Cortex of kidney (tissue), 1 donor: ENCODE measurements around the gene MBOAT1.

Source experiments
- DNase-seq: peaks from one replicate; lab custom pipeline; 2025; lab: John Stamatoyannopoulos, UW

MBOAT1 gene

GRCh38 chr6:20234136-20234535 is 21.9 kb upstream of the MBOAT1 start:
- no peak for DNase-seq

GRCh38 chr6:20233007-20233730 is 20.9 kb upstream of the MBOAT1 start:
- DNase-seq, result no peak

- DNase-seq, result no peak
Measured at GRCh38 chr6:20232188-20232587, 19.9 kb upstream of the MBOAT1 start.

GRCh38 chr6:20230401-20231119 is 18.3 kb upstream of the MBOAT1 start:
- DNase-seq, result no peak

- DNase-seq, result no peak
Measured at GRCh38 chr6:20229881-20230280, 17.6 kb upstream of the MBOAT1 start.

- DNase-seq, result no peak
Measured at GRCh38 chr6:20227350-20227749, 15.1 kb upstream of the MBOAT1 start.

GRCh38 chr6:20223141-20223540 is 10.9 kb upstream of the MBOAT1 start:
- no peak for DNase-seq

GRCh38 chr6:20221421-20221820 is 9.2 kb upstream of the MBOAT1 start:
- DNase-seq, result no peak

GRCh38 chr6:20220359-20220758 is 8.1 kb upstream of the MBOAT1 start:
- DNase-seq, result no peak

GRCh38 chr6:20217891-20218290 is 5.6 kb upstream of the MBOAT1 start:
- DNase-seq, result no peak

GRCh38 chr6:20217324-20217855 is 5.1 kb upstream of the MBOAT1 start:
- no peak for DNase-seq

- no peak for DNase-seq
Measured at GRCh38 chr6:20215310-20215709, 3.0 kb upstream of the MBOAT1 start.

GRCh38 chr6:20213271-20213798 is 1.1 kb upstream of the MBOAT1 start:
- no peak for DNase-seq

- DNase-seq, result no peak
Measured at GRCh38 chr6:20211941-20212391, 303 bp downstream of the MBOAT1 start.

GRCh38 chr6:20211037-20211940 is 980 bp downstream of the MBOAT1 start:
- DNase-seq, result no peak

GRCh38 chr6:20210158-20210557 is 2.1 kb downstream of the MBOAT1 start:
- no peak for DNase-seq

- DNase-seq, result no peak
Measured at GRCh38 chr6:20208687-20209378, 3.4 kb downstream of the MBOAT1 start.

- DNase-seq, result no peak
Measured at GRCh38 chr6:20207088-20207418, 5.2 kb downstream of the MBOAT1 start.

GRCh38 chr6:20205722-20206161 is 6.5 kb downstream of the MBOAT1 start:
- DNase-seq, result no peak

GRCh38 chr6:20204512-20204894 is 7.8 kb downstream of the MBOAT1 start:
- DNase-seq, result no peak
